NOMO-1 treated with DMSO at 0.1 percent for 48 hours (cell line): ENCODE data around the gene SUGP2.

ENCODE experiments used
- DNase-seq: peaks from one replicate; lab custom pipeline; 2025; ENCODE audit not compliant: unreplicated experiment; lab: John Stamatoyannopoulos, UW

SUGP2 gene

DNA sequence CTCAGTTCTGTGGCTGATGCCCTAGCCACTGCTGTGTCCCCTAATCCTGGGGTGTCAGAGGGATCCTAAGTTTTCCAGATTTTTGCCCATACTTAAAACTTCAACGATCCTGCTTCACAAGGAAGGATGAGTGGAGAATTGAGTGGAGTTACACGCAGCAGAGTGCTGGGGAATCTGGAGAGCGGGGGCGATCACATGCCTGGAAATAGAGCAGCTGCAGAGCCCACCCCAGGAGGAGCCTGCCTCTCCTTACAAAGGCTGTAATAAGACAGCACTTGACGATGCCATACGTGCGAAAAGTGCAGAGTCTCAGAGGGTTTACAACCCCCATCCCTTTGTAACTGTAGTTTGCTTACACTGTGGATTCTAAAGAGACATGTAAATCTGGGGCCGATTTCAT, 40.6 kb downstream of the SUGP2 start:
- no peak for DNase-seq

DNA sequence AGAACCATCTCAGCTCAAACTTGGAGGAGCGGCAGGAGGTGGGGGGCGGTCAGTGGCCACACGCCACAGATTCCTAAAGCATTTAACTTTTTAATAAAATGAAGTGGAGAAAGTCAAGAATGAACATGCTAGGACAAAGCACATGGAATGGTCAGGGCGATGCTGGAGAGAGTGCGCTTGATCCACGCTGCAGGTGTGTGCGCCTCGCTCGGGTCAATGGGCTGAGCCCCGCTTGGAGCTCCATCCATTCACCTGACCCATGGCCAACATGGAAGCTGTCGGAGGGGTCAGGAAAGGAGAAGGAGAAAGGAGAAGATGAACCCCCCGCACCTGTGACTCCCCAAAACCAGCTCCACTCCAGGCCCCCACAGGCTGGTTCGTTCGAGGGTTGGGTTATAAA, 41.8 kb downstream of the SUGP2 start:
- DNase-seq, result no peak

DNA sequence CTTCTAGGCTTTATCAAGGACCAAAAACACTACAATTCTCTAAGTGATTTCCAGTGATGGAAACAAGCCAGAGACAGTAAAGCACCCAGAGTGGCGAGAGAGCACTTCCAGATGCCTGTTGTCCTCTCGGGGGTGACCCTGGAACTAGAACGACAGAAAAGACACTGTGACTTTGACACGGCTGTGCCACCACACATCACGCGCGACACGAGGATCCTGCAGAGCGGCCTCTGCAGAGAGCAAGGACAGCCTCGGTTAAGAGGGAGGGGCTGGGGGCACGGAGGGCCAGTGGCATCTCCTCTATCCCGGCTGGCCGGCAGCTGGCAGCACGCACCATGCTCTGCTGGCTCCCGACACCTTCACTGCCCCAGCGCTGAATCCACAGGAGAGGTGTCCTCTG, 42.3 kb downstream of the SUGP2 start:
- no peak for DNase-seq

DNA sequence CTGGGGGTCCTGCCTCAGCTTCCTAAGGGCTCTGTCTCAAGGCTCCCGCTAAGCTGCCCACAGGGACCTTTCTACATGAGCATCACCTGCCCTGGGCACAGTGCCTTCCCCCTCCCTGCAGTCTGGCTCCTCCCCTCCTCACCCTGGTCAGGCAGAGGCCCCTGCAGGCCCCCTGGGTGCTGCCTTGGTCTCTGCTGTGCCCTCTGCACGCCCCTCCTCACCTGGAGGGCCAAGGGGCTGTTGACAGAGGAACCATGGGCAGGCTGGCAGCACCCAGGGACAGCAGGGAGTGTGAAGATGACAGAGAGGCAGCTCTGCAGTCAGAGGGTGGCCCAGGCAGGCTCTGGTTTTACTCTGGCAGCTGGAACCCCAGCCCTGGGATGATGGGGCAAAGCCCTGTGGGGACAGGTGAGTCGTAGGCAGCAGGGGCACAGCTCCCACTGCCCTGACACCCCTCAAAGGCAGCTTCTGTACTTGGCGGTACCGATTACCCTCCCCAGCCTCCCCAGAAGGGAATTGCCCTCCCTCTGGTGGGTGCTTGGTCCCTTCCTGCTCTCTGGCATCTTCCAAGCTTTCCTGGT, 43.1 kb downstream of the SUGP2 start:
- DNase-seq, result no peak

DNA sequence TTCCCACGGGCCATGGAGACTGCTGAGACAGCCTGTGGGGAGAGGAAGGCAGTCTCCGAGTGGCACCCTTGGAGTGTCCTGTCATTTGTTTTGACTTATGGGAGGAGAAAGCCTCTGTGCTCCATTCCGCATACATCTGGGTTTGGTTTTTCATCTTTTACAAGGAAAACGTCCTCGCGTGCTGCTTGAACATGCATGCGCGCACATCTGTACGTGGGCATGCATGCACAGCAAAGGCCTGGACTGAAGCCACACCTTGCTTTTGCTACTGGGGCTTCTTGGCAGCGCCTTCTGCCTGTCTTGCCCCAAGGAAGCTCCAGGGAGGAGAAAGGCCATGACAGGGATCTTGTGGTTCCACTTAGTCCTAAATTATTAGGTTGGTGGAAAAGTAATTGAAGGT, 44.0 kb downstream of the SUGP2 start:
- DNase-seq, result no peak

DNA sequence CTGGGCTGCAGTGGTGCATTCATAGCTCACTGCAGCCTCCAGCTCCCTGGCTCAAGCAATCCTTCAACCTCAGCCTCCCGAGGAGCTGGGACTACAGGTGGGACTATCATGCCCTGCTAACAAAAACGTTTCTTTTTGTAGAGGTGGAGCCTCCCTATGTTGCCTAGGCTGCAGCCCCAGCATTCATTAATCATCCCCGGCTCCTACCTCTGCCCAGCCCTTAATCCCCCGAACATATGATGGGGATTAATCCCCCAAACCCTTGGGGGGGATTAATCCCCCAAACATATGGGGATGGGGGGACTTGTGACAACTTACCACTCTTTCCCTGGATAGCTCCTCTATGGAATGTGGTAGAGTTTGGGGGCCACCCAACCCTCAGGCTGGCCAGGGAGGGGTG, 45.9 kb downstream of the SUGP2 start:
- DNase-seq, result no peak

DNA sequence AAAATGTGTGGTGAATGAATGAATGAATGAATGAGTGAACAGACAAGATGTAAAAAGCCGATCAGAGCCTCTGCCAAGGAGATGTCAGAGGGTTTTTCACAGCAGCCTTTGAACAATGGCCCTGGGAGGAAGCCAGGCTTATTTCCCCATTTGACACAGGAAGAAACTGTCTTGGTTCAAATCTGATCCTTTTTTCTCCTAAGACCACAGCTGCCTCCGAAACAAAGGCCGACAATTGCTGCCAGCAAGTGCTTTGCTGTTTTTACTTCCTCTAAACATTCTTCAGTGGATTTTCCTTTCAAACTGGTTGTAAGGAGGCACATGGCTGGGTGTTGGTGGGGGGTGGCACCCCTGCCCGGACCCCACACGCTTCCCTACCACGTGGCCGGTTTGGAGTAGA, 48.1 kb downstream of the SUGP2 start:
- DNase-seq, result peak; percentile 84

DNA sequence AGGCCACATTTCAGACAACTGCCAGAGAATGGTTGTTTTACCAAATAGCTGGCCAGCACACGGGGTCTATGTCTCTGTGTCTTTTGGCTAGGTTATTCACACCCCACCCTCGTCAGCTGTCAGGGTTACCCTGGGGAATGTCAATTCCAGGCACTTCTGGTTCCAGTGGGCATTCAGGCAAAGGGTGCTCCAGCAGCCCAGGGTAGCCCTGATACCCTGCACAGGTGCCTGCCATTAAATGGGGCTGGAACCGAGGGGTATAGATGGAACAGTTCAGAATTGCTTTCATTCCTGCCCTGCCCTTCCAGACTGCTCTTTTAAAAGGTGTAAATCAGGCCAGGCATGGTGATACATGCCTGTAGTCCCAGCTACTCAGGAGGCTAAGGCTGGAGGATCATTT, 49.1 kb downstream of the SUGP2 start:
- no peak for DNase-seq

DNA sequence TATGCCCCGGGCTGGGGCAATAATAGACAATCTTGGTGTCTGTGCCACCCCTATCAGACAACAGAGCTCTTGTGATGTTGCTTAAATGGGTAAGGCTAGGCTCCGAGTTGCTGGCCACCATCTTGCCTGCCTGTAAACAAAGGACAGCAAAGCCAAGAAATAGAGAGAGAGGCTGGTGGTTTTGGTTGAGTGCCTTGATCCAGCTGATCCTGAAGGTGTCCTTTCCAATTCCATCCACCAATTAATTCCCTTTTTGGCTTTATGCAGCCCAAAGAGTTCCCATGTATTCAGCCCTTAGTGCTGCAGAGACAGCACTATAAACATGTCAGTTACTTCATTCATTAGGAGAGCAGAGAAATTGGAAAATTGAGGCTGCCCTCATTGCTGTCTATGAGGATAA, 50.6 kb downstream of the SUGP2 start:
- DNase-seq, result no peak

DNA sequence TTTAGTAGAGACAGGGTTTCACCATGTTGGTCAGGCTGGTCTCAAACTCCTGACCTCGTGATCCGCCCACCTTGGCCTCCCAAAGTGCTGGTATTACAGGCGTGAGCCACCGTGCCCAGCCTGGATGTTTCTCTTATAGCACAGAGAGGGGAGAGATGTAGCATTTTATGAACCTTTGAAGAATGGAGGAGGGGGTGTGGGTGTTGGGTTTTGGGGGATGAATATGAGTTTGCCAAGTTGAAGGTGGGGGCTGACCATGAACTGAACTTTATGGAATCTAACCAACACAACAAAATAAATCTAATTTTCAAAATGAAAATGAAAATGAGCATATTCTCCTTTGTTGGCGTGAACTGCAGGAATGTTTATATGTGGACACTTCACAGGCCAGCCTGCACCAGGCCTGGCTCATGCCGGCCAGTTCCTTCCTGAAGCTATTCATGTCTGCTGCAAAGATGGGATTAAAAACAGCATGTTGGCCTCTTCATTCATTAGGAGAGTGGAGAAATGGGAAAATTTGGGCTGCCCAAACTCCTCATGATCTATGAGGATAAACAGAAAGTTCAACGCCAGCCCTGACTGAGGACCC, 52.8 kb downstream of the SUGP2 start:
- no peak for DNase-seq

DNA sequence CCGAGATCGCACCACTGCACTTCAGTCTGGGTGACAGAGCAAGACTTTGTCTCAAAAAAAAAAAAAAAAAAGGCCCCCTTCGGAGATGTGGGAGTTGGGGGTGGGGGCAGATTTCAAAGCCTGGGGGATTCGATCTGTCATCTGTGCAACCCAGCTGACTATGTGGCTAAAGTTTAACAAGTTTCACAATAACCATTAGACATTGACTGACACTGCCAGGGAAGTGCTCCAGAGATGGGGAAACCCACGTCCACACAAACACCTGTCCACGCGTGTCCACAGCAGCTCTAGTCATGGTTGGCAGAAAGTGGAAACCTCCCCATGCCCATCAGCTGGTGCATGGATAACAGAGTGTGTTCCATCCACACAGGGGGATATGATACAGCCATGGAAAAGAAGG, 54.7 kb downstream of the SUGP2 start:
- DNase-seq, result peak; percentile 16

DNA sequence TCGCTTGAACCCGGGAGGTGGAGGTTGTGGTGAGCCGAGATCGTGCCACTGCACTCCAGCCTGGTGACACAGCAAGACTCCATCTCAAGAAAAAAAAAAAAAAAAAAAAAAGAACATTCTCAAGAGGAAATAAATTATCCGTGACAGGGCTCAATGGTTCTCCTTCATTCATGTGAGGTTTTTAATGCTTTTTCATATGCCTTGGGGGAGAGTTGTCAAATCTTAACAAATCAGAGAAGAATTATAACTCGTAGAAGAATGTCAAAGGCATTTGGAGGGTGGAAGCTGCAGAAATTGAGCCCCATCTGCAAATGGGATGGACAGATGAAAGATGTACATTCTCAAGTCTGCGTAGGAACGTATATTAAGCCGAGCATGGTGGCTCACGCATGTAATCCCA, 57.4 kb downstream of the SUGP2 start:
- DNase-seq, result peak; percentile 21

DNA sequence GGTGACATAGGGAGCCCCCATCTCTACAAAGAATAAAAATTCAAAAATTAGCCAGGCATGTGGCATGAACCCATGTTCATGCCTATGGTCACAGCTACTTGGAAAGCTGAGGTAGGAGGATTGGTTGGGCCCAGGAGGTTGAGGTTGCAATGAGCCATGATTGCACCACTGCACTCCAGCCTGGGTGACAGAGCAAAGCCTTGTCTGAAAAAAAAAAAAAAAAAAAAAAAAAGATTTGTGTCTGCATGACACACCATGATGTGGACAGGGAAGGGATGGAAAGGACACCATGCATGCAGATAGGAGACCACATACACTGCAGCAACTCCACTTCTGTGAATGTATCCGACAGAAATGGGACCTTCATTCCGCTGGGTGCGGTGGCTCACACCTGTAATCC, 58.3 kb downstream of the SUGP2 start:
- peak; percentile 21 for DNase-seq

DNA sequence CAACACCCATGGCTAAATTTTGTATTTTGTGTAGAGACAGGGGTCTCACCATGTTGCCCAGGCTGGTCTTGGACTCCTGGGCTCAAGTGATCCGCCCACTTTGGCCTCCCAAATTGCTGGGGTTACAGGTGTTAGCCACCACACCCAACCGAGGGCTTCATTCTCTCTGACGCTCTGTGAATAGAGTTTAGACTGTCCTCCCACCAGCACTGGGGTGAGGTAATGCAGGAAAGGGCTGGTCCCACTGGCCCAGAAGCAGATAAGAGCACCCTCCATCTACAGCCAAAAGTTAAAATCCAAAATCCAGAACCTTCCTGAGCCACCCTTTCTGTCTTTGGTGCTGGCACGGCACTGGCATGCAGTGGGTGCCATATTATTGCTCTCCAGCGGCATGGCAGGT, 60.5 kb downstream of the SUGP2 start:
- DNase-seq, result peak; percentile 40

DNA sequence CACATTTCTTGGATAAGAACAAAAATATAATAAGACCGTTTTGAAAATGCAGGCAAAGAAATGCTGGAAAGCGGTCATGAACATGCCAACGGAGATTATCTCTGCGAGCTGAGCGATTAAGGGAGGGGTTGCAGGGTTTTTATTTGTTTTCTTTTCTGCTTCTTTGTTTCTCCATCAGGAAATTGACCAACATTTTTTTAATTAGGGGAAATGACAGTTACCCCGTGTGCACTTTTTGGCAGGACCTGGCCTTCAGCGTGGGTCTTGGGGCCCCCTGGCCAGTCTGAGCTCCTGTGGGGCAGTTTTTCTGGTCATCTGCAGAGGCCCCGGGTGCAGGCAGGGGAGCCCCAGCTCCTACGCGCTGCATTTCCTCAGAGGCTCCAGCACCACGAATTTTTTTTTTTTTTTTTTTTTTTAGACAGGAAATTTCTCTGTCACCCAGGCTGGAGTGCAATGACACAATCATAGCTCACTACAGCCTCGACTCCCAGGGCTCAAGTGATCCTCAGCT, 61.0 kb downstream of the SUGP2 start:
- peak; percentile 97 for DNase-seq

DNA sequence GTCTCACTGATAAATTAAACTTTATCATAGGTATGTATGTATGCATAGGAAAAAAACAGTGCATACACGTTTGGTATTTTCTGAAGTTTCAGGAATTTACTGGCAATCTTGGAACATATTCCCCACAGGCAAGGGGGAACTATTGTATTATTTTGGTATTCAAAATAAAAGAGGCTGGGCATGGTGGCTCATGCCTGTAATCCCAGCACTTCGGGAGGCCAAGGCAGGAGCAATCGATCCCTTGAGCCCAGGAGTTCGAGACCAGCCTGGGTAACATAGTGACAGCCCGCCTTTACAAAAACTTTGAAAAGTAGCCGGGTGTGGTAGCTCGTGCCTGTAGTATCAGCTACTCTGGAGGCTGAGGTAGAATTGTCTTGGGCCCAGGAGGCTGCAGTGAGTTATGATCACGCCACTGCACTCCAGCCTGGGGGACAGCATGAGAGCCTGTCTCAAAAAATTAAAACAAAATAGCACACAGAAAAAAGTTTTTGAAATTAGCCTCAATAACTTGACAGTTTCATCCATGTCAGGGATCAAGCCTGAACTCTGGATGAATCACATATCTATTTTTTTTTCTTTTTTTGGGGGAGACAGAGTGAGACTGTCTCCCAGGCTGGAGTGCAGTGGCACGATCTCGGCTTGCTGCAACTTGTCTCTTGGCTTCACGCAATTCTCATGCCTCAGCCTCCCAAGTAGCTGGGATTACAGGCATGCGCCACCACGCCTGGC, 63.2 kb downstream of the SUGP2 start:
- DNase-seq, result no peak

DNA sequence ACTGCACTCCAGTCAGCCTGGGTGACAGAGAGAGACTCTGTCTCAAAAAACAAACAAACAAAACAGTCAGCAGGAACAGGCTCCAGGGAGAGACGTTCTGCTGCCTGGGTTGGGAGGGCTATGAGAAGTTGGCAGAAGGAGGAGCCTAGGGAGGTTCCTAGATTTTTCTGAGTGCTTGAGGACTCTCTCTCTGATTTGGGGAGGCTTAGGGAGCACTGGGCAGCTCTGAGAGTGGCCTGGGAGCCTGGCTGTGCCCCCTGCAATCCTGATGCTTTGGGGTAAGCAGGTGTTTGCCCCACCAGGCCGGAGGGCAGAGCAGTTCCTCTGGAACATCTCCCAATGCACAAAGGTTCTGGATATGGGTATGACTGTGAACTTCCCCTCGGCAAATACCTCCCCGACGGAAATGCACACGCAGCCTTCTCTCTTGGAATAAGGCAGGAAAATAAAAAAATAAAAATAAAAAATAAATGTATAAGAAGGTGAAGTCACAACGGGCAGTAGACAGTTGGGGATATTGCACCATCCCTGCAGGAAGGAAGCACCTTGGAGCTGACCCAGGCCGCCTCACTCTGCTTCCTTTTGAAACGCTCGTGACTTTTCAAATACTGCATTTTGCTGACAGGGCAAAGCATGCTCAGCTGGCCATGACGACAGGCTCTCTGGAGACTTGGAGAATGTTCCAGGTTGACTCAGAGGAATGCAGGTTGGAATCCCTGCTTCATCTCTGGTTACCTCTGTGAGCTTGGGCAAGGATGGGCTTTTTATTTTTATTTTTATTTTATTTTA, 65.8 kb downstream of the SUGP2 start:
- DNase-seq, result peak; percentile 87

DNA sequence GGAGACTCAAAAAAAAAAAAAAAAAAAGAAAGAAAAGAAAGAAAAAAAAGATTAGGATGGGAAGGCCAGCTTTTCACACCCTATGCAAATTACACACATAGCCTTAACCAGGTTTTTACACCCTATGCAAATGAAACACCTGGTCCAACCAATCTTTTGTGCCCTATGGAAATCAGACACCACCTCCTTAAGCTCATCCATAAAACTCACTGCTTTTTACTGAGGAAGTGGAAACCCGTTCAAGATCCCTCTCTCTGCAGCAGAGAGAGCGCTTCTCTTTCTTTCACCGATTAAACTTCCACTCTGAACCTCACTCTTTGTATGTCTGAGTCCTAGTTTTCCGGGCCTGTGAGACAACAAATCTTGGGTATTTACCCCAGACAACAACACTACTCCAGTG, 67.0 kb downstream of the SUGP2 start:
- peak; percentile 60 for DNase-seq

DNA sequence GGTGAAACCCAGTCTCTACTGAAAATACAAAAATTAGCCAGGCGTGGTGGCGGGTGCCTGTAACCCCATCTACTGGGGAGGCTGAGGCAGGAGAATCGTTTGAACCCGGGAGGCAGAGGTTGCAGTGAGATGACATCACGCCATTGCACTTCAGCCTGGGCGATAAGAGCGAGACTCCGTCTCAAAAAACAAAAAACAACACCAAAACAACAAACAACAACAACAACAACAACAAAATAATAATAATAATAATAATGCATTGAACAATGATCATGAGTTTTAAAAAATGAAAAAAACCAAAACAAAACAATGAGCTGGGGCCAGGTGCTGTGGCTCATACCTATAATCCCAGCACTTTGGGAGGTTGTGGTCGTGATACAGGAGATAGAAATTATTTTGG, 69.2 kb downstream of the SUGP2 start:
- no peak for DNase-seq

DNA sequence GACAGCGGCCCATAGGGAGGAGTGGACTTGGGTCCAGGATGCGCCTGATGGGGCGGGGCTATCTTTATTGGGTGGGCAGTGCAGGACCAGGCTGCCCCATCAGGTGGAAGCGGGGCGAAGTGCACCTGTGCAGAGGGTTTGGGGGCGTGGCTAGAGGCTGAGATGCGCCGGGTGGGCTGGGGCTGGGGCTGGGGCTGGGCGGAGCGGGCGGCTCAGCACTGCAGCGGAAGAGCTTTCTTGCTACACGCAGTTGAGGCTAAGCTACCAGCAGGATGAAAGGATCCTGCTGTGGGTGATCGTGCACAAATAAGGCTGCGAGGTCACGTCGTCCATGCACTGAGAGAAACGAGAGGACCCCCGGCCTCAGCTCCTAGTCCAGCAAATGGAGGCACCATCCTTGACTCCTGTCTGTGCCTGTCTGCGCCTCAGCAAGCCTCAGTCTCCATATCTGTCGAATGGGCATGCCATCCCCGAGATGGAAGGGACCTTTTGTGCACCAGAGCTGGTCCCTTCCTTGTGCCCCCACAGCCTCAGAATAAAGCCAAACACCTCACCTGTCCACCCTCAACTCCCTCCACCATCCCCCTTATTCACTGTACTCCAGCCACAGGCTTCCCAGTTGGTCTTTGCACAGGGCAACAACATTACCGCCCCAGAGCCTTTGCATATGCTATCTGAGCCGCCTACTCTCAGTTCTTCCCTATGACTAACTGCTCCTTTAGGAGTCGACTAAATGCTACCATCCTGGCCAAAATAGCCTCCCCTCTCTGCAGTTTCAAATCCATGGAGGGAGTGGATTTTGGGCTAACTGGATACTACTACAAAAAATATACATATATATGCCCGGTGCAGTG, 71.3 kb downstream of the SUGP2 start:
- no peak for DNase-seq

DNA sequence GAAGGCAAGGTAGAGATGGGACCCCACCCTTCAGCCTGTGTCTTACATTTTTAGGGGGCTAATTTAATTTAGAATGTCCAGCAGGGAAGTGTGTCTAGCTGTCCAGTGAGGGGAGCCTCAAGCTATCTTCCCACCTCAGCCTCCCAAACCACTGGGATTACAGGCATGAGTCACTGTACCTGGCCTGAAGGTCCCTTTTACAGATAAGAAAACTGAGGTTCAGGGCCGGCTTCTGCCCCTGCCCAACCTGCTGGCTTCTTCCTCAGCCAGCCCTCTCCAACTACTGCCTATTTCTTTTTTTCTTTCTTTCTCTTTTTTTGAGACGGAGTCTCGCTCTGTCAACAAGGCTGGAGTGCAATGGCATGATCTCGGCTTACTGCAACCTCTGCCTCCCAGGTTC, 72.9 kb downstream of the SUGP2 start:
- no peak for DNase-seq
